ENCODE results near the gene ECSIT.

The ECSIT gene

DNA sequence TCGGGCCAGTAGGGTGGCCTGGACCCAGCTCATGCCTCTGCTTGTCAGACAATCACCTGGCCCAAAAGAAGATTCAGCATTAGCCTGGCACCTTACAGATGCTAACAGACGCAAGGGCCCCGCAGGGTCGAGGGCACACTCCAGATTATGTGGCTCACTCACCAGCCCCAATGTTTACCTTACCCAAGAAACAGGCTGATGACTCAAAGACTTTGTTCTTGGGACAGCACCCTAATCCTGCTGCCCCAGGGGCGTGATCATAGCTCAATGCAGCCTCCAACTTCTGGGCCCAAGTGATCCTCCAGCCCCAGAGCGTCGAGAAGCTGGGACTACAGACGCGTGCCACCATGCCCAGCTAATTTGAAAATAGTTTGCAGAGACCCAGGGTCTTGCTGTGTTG, 9.8 kb downstream of the ECSIT start:
- H2BK120ac ChIP-seq (ENCODE audit: insufficient read depth, low read length, poor library complexity) = no peak overlapping the region
- DNase-seq = no peak
- peaks cover 8 to 22% of the 10 kb centered on the region in 2 experiments for H3K36me3 ChIP-seq (ENCODE audit: control insufficient read depth in 1 of 2, insufficient read depth in 2 of 2, low read length in 2 of 2)
- no peak overlapping the region for H3K14ac ChIP-seq (ENCODE audit: low read length)
- no peak overlapping the region for H3K27ac ChIP-seq (ENCODE audit: low read depth, low read length)
- no peak overlapping the region for H4K12ac ChIP-seq (ENCODE audit: low read depth, low read length)
- H3K4me1 ChIP-seq (ENCODE audit: control insufficient read depth in 1 of 2, insufficient read depth in 2 of 2, low read length in 2 of 2) = no peaks in the 10 kb centered on the region
- no peak overlapping the region for H3K18ac ChIP-seq (ENCODE audit: low read length)
- WGBS (ENCODE audit: extremely low coverage, insufficient coverage, insufficient read length) = no CpG with 5 or more reads among the region's 9 CpGs
- no peak overlapping the region for H3K9ac ChIP-seq (ENCODE audit: low read length)
- H3K79me1 ChIP-seq (ENCODE audit: low read length) = no peaks in the 10 kb centered on the region
- H4K8ac ChIP-seq (ENCODE audit: low read depth, low read length) = no peak overlapping the region
- H3K4me2 ChIP-seq (ENCODE audit: low read length) = no peak overlapping the region
- no peak overlapping the region for H3K23ac ChIP-seq (ENCODE audit: low read length)
- no peak overlapping the region for H4K91ac ChIP-seq (ENCODE audit: low read depth, low read length)
- no peaks in the 10 kb centered on the region for H3K9me3 ChIP-seq (ENCODE audit: insufficient read depth, low read depth, low read length)
- H3K79me2 ChIP-seq (ENCODE audit: control insufficient read depth, insufficient read depth, low read length, poor library complexity) = no peaks in the 10 kb centered on the region
- H3K4ac ChIP-seq (ENCODE audit: low read depth, low read length) = no peak overlapping the region
- H3K4me3 ChIP-seq (ENCODE audit: low read depth, low read length) = no peak overlapping the region
- no peak overlapping the region for H2AK5ac ChIP-seq (ENCODE audit: low read length)
- no peak overlapping the region for H2BK5ac ChIP-seq (ENCODE audit: low read depth, low read length, poor library complexity)
- H3K27me3 ChIP-seq (ENCODE audit: insufficient read depth, low read length) = no peaks in the 10 kb centered on the region
- no peak overlapping the region for H2AFZ ChIP-seq (ENCODE audit: insufficient read depth, low read length, poor library complexity)
- H2BK12ac ChIP-seq (ENCODE audit: low read length) = no peak overlapping the region

DNA sequence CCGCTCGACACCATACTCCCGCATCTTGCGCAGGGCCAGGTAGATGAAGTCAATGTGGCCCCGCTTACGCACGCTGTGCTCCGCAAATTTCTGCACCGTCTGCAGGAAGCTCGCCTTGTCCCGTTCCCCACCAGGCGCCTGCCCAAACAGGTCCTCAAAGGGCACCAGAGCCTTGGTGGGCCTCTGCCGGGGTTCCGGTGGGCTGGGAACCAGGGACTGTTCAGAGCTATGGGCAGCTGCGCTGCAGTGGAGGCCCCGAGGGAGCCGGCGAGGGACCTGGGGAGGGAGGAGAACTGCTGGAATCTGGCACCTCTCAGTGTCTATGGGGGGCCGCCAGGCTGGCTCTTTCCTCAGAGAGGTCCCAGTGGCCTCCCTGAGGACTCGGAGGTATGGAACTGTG, 15.0 kb downstream of the ECSIT start:
- H3K4me2 ChIP-seq (ENCODE audit: low read length) = no peak overlapping the region
- no peak overlapping the region for H3K4ac ChIP-seq (ENCODE audit: low read depth, low read length)
- no peak overlapping the region for H3K4me3 ChIP-seq (ENCODE audit: low read depth, low read length)
- no peaks in the 10 kb centered on the region for H3K79me2 ChIP-seq (ENCODE audit: control insufficient read depth, insufficient read depth, low read length, poor library complexity)
- no peaks in the 10 kb centered on the region for H3K4me1 ChIP-seq (ENCODE audit: control insufficient read depth in 1 of 2, insufficient read depth in 2 of 2, low read length in 2 of 2)
- H3K9me3 ChIP-seq (ENCODE audit: insufficient read depth, low read depth, low read length) = peaks cover 2% of the 10 kb centered on the region
- no peaks in the 10 kb centered on the region for H3K27me3 ChIP-seq (ENCODE audit: insufficient read depth, low read length)
- no peak overlapping the region for H3K14ac ChIP-seq (ENCODE audit: low read length)
- H3K27ac ChIP-seq (ENCODE audit: low read depth, low read length) = no peak overlapping the region
- H3K36me3 ChIP-seq (ENCODE audit: control insufficient read depth in 1 of 2, insufficient read depth in 2 of 2, low read length in 2 of 2) = peaks cover 25 to 30% of the 10 kb centered on the region in 2 experiments
- H3K79me1 ChIP-seq (ENCODE audit: low read length) = no peaks in the 10 kb centered on the region
- DNase-seq = no peak
- H3K23ac ChIP-seq (ENCODE audit: low read length) = no peak overlapping the region
- H3K9ac ChIP-seq (ENCODE audit: low read length) = no peak overlapping the region
- H4K91ac ChIP-seq (ENCODE audit: low read depth, low read length) = no peak overlapping the region
- H2BK5ac ChIP-seq (ENCODE audit: low read depth, low read length, poor library complexity) = no peak overlapping the region
- no peak overlapping the region for H2BK120ac ChIP-seq (ENCODE audit: insufficient read depth, low read length, poor library complexity)
- no peak overlapping the region for H2BK12ac ChIP-seq (ENCODE audit: low read length)
- no CpG with 5 or more reads among the region's 20 CpGs for WGBS (ENCODE audit: extremely low coverage, insufficient coverage, insufficient read length)
- no peak overlapping the region for H2AFZ ChIP-seq (ENCODE audit: insufficient read depth, low read length, poor library complexity)
- H4K12ac ChIP-seq (ENCODE audit: low read depth, low read length) = no peak overlapping the region
- no peak overlapping the region for H3K18ac ChIP-seq (ENCODE audit: low read length)
- H2AK5ac ChIP-seq (ENCODE audit: low read length) = no peak overlapping the region
- no peak overlapping the region for H4K8ac ChIP-seq (ENCODE audit: low read depth, low read length)

DNA sequence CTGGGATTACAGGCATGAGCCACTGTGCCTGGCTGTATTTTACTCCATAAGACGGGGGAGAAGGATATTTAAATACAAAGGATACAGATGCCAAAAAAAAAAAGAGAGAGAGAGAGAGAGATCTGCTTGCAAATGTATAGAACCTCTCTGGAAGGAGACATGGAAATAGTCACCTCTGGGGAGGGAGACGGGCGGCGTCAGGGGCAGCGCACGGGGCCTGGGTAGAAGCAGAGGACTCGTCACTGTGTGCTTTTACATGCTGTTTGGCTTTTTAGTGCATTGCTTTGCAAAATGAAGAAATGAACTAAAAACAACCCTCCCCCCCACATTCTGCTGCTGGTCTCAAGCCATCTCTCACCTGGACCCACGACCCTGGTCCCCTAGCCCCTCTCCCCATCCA, 18.5 kb downstream of the ECSIT start:
- H4K91ac ChIP-seq (ENCODE audit: low read depth, low read length) = no peak overlapping the region
- no peak overlapping the region for H3K4me3 ChIP-seq (ENCODE audit: low read depth, low read length)
- peaks cover 2% of the 10 kb centered on the region for H3K9me3 ChIP-seq (ENCODE audit: insufficient read depth, low read depth, low read length)
- no peak overlapping the region for H2BK12ac ChIP-seq (ENCODE audit: low read length)
- peaks cover 19 to 21% of the 10 kb centered on the region in 2 experiments for H3K36me3 ChIP-seq (ENCODE audit: control insufficient read depth in 1 of 2, insufficient read depth in 2 of 2, low read length in 2 of 2)
- no peak overlapping the region for H2AK5ac ChIP-seq (ENCODE audit: low read length)
- H2BK120ac ChIP-seq (ENCODE audit: insufficient read depth, low read length, poor library complexity) = no peak overlapping the region
- H3K18ac ChIP-seq (ENCODE audit: low read length) = no peak overlapping the region
- WGBS (ENCODE audit: extremely low coverage, insufficient coverage, insufficient read length) = no CpG with 5 or more reads among the region's 8 CpGs
- no peak overlapping the region for H3K14ac ChIP-seq (ENCODE audit: low read length)
- H3K79me2 ChIP-seq (ENCODE audit: control insufficient read depth, insufficient read depth, low read length, poor library complexity) = peaks cover 2% of the 10 kb centered on the region
- peaks cover 2% of the 10 kb centered on the region for H3K79me1 ChIP-seq (ENCODE audit: low read length)
- no peak overlapping the region for H3K23ac ChIP-seq (ENCODE audit: low read length)
- H3K4me2 ChIP-seq (ENCODE audit: low read length) = no peak overlapping the region
- no peak overlapping the region for H2BK5ac ChIP-seq (ENCODE audit: low read depth, low read length, poor library complexity)
- H3K9ac ChIP-seq (ENCODE audit: low read length) = no peak overlapping the region
- no peak overlapping the region for H3K4ac ChIP-seq (ENCODE audit: low read depth, low read length)
- H2AFZ ChIP-seq (ENCODE audit: insufficient read depth, low read length, poor library complexity) = no peak overlapping the region
- no peak overlapping the region for H4K8ac ChIP-seq (ENCODE audit: low read depth, low read length)
- no peak overlapping the region for H3K27ac ChIP-seq (ENCODE audit: low read depth, low read length)
- peaks cover 17 to 19% of the 10 kb centered on the region in 2 experiments for H3K4me1 ChIP-seq (ENCODE audit: control insufficient read depth in 1 of 2, insufficient read depth in 2 of 2, low read length in 2 of 2)
- no peak overlapping the region for H4K12ac ChIP-seq (ENCODE audit: low read depth, low read length)
- no peak for DNase-seq
- H3K27me3 ChIP-seq (ENCODE audit: insufficient read depth, low read length) = no peaks in the 10 kb centered on the region

DNA sequence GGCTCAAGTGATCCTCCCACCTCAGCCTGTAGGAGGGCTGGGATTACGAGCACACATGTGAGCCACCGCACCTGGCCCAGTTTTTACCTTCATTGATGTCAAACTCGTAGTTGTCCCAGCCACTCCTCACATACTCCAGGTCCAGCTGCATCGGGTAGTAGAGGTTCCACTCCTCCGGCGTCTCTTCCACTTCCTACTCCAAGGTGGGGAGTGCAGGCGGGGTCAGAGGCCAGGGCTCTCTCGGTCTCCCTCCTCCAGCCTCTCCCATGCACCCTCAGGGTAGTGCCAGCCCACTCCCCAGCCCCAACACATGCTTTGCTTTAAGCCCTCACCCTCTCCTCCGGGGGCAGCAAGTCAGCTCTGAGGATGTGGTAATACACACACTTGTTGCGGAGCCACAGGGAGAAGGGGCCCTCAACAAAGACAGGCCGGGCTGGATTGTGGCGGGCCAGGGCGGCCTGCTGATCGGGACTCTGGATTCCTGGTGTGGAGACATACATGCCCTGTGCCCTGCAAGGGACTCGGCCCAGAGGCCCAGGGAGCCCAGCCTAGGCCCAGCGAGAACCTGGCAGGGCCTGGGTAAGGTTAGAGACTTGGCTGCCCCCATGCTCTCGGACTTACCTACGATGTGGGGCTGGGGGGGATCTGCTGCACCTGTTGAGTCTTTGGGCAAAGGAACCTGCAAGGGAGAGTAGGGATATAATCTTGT, 21.4 kb downstream of the ECSIT start:
- H3K14ac ChIP-seq (ENCODE audit: low read length) = no peak overlapping the region
- H3K4me3 ChIP-seq (ENCODE audit: low read depth, low read length) = no peak overlapping the region
- peaks cover 4% of the 10 kb centered on the region for H3K79me2 ChIP-seq (ENCODE audit: control insufficient read depth, insufficient read depth, low read length, poor library complexity)
- H3K4me1 ChIP-seq (ENCODE audit: control insufficient read depth in 1 of 2, insufficient read depth in 2 of 2, low read length in 2 of 2) = peaks cover 19 to 23% of the 10 kb centered on the region in 2 experiments
- H3K27ac ChIP-seq (ENCODE audit: low read depth, low read length) = peak overlapping the region; percentile 33
- WGBS (ENCODE audit: extremely low coverage, insufficient coverage, insufficient read length) = no CpG with 5 or more reads among the region's 18 CpGs
- H3K9me3 ChIP-seq (ENCODE audit: insufficient read depth, low read depth, low read length) = no peaks in the 10 kb centered on the region
- H2BK120ac ChIP-seq (ENCODE audit: insufficient read depth, low read length, poor library complexity) = no peak overlapping the region
- no peak overlapping the region for H2AFZ ChIP-seq (ENCODE audit: insufficient read depth, low read length, poor library complexity)
- H2BK12ac ChIP-seq (ENCODE audit: low read length) = no peak overlapping the region
- no peak overlapping the region for H2AK5ac ChIP-seq (ENCODE audit: low read length)
- no peak overlapping the region for H4K12ac ChIP-seq (ENCODE audit: low read depth, low read length)
- H3K4me2 ChIP-seq (ENCODE audit: low read length) = no peak overlapping the region
- no peak overlapping the region for H2BK5ac ChIP-seq (ENCODE audit: low read depth, low read length, poor library complexity)
- peaks cover 6 to 12% of the 10 kb centered on the region in 2 experiments for H3K36me3 ChIP-seq (ENCODE audit: control insufficient read depth in 1 of 2, insufficient read depth in 2 of 2, low read length in 2 of 2)
- no peak for DNase-seq
- peak overlapping the region; percentile 4 for H4K91ac ChIP-seq (ENCODE audit: low read depth, low read length)
- H3K23ac ChIP-seq (ENCODE audit: low read length) = no peak overlapping the region
- peak overlapping the region; percentile 49 for H4K8ac ChIP-seq (ENCODE audit: low read depth, low read length)
- H3K18ac ChIP-seq (ENCODE audit: low read length) = no peak overlapping the region
- peaks cover 4% of the 10 kb centered on the region for H3K79me1 ChIP-seq (ENCODE audit: low read length)
- H3K4ac ChIP-seq (ENCODE audit: low read depth, low read length) = no peak overlapping the region
- no peak overlapping the region for H3K9ac ChIP-seq (ENCODE audit: low read length)
- no peaks in the 10 kb centered on the region for H3K27me3 ChIP-seq (ENCODE audit: insufficient read depth, low read length)

Measured in trophoblast cell (in vitro differentiated cells and primary cell).